B cell (primary cell): Measurements from ENCODE around the gene LAIR2.
"Not testable (repeated sequence)": the region's sequence is repeated elsewhere in the genome, so short reads cannot be mapped to it uniquely, and the experiment has no call there.

ENCODE experiments used
- EZH2 ChIP-seq: IDR thresholded peaks from 2 replicates; pipeline ENCODE4 v1.6.1; 2012; ENCODE audit warnings: borderline replicate concordance, low read depth, mild to moderate bottlenecking, moderate library complexity, low read length; ENCODE audit not compliant: insufficient read depth, poor library complexity, severe bottlenecking
- TF ChIP-seq, protein P1 (sequence below): fragments of 200-600 bp; IDR thresholded peaks from one replicate; pipeline ENCODE4 v1.8.0; 2022; ENCODE audit warnings: antibody characterized with exemption, mild to moderate bottlenecking

- TF ChIP-seq, protein P1, sequence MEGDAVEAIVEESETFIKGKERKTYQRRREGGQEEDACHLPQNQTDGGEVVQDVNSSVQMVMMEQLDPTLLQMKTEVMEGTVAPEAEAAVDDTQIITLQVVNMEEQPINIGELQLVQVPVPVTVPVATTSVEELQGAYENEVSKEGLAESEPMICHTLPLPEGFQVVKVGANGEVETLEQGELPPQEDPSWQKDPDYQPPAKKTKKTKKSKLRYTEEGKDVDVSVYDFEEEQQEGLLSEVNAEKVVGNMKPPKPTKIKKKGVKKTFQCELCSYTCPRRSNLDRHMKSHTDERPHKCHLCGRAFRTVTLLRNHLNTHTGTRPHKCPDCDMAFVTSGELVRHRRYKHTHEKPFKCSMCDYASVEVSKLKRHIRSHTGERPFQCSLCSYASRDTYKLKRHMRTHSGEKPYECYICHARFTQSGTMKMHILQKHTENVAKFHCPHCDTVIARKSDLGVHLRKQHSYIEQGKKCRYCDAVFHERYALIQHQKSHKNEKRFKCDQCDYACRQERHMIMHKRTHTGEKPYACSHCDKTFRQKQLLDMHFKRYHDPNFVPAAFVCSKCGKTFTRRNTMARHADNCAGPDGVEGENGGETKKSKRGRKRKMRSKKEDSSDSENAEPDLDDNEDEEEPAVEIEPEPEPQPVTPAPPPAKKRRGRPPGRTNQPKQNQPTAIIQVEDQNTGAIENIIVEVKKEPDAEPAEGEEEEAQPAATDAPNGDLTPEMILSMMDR = not testable (repeated sequence)
- not testable (repeated sequence) for TF ChIP-seq EZH2
Observed at GRCh38 chr19:54505542-54505941, 2.9 kb downstream of the LAIR2 start.
